Muscle of leg (tissue), 11 donors: ENCODE results near the gene GGTA1. TPM values are rescaled to one million over a fixed set of nuclear protein-coding genes. Genes with fewer than 3 reads are reported as not detected.
"Not testable (repeated sequence)": the region's sequence is repeated elsewhere in the genome, so short reads cannot be mapped to it uniquely, and the experiment has no call there.

Experiments used
- DNase-seq: peaks from one replicate; pipeline ENCODE4 v3.0.0; 2013
- H3K27ac ChIP-seq: one replicate; pipeline ENCODE4 v1.5.1; 2013; ENCODE audit warnings: mild to moderate bottlenecking, low read length, control low read depth
- H3K27me3 ChIP-seq: one replicate; pipeline ENCODE4 v1.6.1; 2013; ENCODE audit warnings: low read length; ENCODE audit not compliant: control insufficient read depth, insufficient read depth
- H3K36me3 ChIP-seq: one replicate; pipeline ENCODE4 v1.6.1; 2013; ENCODE audit warnings: low read length; ENCODE audit not compliant: control insufficient read depth, insufficient read depth
- H3K4me1 ChIP-seq: one replicate; pipeline ENCODE4 v1.6.1; 2013; ENCODE audit warnings: low read length; ENCODE audit not compliant: control insufficient read depth, insufficient read depth
- H3K4me3 ChIP-seq: one replicate; pipeline ENCODE4 v1.5.1; 2013; ENCODE audit warnings: low read length, control low read depth
- H3K9me3 ChIP-seq: replicated peaks from 2 replicates; pipeline ENCODE4 v1.6.1; 2013; ENCODE audit warnings: low read depth, low read length; ENCODE audit not compliant: control insufficient read depth
- WGBS: methylation state at CpG from one replicate; pipeline ENCODE4 v1.1.5; 2013; ENCODE audit warnings: missing lambda C conversion rate; ENCODE audit not compliant: insufficient coverage; 5-methylcytosine and 5-hydroxymethylcytosine counted together
- polyA plus RNA-seq, 8 donors: library from polyadenylated mRNA; unstranded; fragments of 120-200 nt; gene quantifications; one replicate each; pipeline versions ENCODE4 v1.2.1 to v1.2.3, GENCODE V29; 2013; ENCODE audit warnings: inconsistent platforms in 1 of 8, low replicate concordance in 1 of 8; ENCODE audit not compliant: insufficient read length in 8 of 8, insufficient read depth in 1 of 8
- total RNA-seq: library from RNA; stranded (reverse); fragments of 120-200 nt; gene quantifications from one replicate; pipeline ENCODE4 v1.2.4, GENCODE V29; 2013

The GGTA1 gene
- total and polyA plus RNA-seq, 9 donors: 8.6 to 14.7 (median 10.4) TPM

GRCh38 chr9:121529237-121529987 lies 29.8 kb upstream of the GGTA1 start:
- DNase-seq: peak; percentile 98
- Histone ChIP-seq H3K27ac (peak overlapping the region; percentile 83), H3K27me3 (no peaks in the 10 kb centered on the region), H3K4me3 (no peak overlapping the region), H3K36me3 (no peaks in the 10 kb centered on the region), H3K9me3 (no peaks in the 10 kb centered on the region), H3K4me1 (peaks cover 16% of the 10 kb centered on the region)
- 7% methylated on average over 10 of the region's 11 CpGs for WGBS

- H3K27me3 ChIP-seq: no peaks in the 10 kb centered on the region
- no peaks in the 10 kb centered on the region for H3K9me3 ChIP-seq
- DNase-seq: no peak
- H3K4me1 ChIP-seq: peaks cover 16% of the 10 kb centered on the region
- no peak overlapping the region for H3K27ac ChIP-seq
- no peaks in the 10 kb centered on the region for H3K36me3 ChIP-seq
- H3K4me3 ChIP-seq: no peak overlapping the region
Observed at GRCh38 chr9:121528642-121529041, 29.0 kb upstream of the GGTA1 start.

- H3K4me3 ChIP-seq: no peak overlapping the region
- H3K27me3 ChIP-seq: no peaks in the 10 kb centered on the region
- peaks cover 16% of the 10 kb centered on the region for H3K4me1 ChIP-seq
- H3K9me3 ChIP-seq: peaks cover 3% of the 10 kb centered on the region
- DNase-seq: no peak
- H3K36me3 ChIP-seq: no peaks in the 10 kb centered on the region
- H3K27ac ChIP-seq: no peak overlapping the region
- 89% methylated on average over 8 of the region's 16 CpGs for WGBS
Observed at GRCh38 chr9:121527371-121527770, 27.7 kb upstream of the GGTA1 start.

GRCh38 chr9:121519688-121520087 lies 20.0 kb upstream of the GGTA1 start:
- DNase-seq, H3K4me1 ChIP-seq, H3K27me3 ChIP-seq, H3K9me3 ChIP-seq, H3K4me3 ChIP-seq, H3K36me3 ChIP-seq, H3K27ac ChIP-seq: not testable (repeated sequence)
- 83% methylated on average over 1 of the region's 2 CpGs for WGBS

- DNase-seq: no peak
- H3K4me3 ChIP-seq: no peak overlapping the region
- H3K36me3 ChIP-seq: no peaks in the 10 kb centered on the region
- H3K4me1 ChIP-seq: no peaks in the 10 kb centered on the region
- H3K27me3 ChIP-seq: no peaks in the 10 kb centered on the region
- H3K27ac ChIP-seq: no peak overlapping the region
- peaks cover 3% of the 10 kb centered on the region for H3K9me3 ChIP-seq
- WGBS: no CpG with 5 or more reads among the region's 2 CpGs
Observed at GRCh38 chr9:121518634-121519033, 19.0 kb upstream of the GGTA1 start.

- H3K9me3 ChIP-seq, DNase-seq: not testable (repeated sequence)
- no CpG with 5 or more reads among the region's 4 CpGs for WGBS
Observed at GRCh38 chr9:121513166-121513565, 13.5 kb upstream of the GGTA1 start.

GRCh38 chr9:121510766-121511550 lies 11.3 kb upstream of the GGTA1 start:
- Histone ChIP-seq H3K4me1 (peaks cover 7% of the 10 kb centered on the region), H3K27me3 (no peaks in the 10 kb centered on the region), H3K4me3 (no peak overlapping the region), H3K36me3 (no peaks in the 10 kb centered on the region), H3K9me3 (no peaks in the 10 kb centered on the region), H3K27ac (peak overlapping the region; percentile 42)
- WGBS: 71% methylated on average over 9 of the region's 15 CpGs
- peak; percentile 53 for DNase-seq

More at GRCh38 chr9:121513166-121513565, 13.5 kb upstream of the GGTA1 start:
- not testable (repeated sequence) for H3K36me3 ChIP-seq, H3K27ac ChIP-seq, H3K4me3 ChIP-seq, H3K27me3 ChIP-seq, H3K4me1 ChIP-seq

- DNase-seq: no peak
- Histone ChIP-seq H3K4me1 (peaks cover 10% of the 10 kb centered on the region), H3K27me3 (no peaks in the 10 kb centered on the region), H3K9me3 (no peaks in the 10 kb centered on the region), H3K36me3 (no peaks in the 10 kb centered on the region), H3K27ac (no peak overlapping the region), H3K4me3 (no peak overlapping the region)
- no CpG with 5 or more reads among the region's 5 CpGs for WGBS
Observed at GRCh38 chr9:121509180-121509579, 9.5 kb upstream of the GGTA1 start.

- no peaks in the 10 kb centered on the region for H3K36me3 ChIP-seq
- H3K4me3 ChIP-seq: no peak overlapping the region
- peaks cover 14% of the 10 kb centered on the region for H3K4me1 ChIP-seq
- no peaks in the 10 kb centered on the region for H3K9me3 ChIP-seq
- H3K27me3 ChIP-seq: no peaks in the 10 kb centered on the region
- no peak for DNase-seq
- no peak overlapping the region for H3K27ac ChIP-seq
Observed at GRCh38 chr9:121508415-121508814, 8.8 kb upstream of the GGTA1 start.

GRCh38 chr9:121505903-121506735 lies 6.5 kb upstream of the GGTA1 start:
- peaks cover 17% of the 10 kb centered on the region for H3K4me1 ChIP-seq
- H3K36me3 ChIP-seq: no peaks in the 10 kb centered on the region
- peak; percentile 76 for DNase-seq
- no peaks in the 10 kb centered on the region for H3K9me3 ChIP-seq
- H3K4me3 ChIP-seq: no peak overlapping the region
- H3K27ac ChIP-seq: no peak overlapping the region
- 42% methylated on average over 6 of the region's 12 CpGs for WGBS
- H3K27me3 ChIP-seq: no peaks in the 10 kb centered on the region
